Adrenal gland (tissue), 5 donors: ENCODE results near the gene SCAF1.

Source experiments
- CTCF ChIP-seq, 6 experiments: fragments of 450-650 bp in 4 of 6; fragments of 200-600 bp in 2 of 6; sonication (generic) in 1 of 6; IDR thresholded peaks; 1 replicate in 5 of 6; 2 replicates in 1 of 6; pipeline versions ENCODE4 v1.5.1 to v1.8.0; 2016 to 2021; ENCODE audit warnings: antibody characterized with exemption in 6 of 6, mild to moderate bottlenecking in 2 of 6, moderate library complexity in 1 of 6
- POLR2A ChIP-seq, 2 donors: fragments of 450-650 bp; IDR thresholded peaks; one replicate each; pipeline ENCODE4 v1.6.1; 2017; ENCODE audit warnings: antibody characterized with exemption in 2 of 2, mild to moderate bottlenecking in 2 of 2, moderate library complexity in 1 of 2
- donor health status: DM: no; HTN: no; CAD: no.

DNA sequence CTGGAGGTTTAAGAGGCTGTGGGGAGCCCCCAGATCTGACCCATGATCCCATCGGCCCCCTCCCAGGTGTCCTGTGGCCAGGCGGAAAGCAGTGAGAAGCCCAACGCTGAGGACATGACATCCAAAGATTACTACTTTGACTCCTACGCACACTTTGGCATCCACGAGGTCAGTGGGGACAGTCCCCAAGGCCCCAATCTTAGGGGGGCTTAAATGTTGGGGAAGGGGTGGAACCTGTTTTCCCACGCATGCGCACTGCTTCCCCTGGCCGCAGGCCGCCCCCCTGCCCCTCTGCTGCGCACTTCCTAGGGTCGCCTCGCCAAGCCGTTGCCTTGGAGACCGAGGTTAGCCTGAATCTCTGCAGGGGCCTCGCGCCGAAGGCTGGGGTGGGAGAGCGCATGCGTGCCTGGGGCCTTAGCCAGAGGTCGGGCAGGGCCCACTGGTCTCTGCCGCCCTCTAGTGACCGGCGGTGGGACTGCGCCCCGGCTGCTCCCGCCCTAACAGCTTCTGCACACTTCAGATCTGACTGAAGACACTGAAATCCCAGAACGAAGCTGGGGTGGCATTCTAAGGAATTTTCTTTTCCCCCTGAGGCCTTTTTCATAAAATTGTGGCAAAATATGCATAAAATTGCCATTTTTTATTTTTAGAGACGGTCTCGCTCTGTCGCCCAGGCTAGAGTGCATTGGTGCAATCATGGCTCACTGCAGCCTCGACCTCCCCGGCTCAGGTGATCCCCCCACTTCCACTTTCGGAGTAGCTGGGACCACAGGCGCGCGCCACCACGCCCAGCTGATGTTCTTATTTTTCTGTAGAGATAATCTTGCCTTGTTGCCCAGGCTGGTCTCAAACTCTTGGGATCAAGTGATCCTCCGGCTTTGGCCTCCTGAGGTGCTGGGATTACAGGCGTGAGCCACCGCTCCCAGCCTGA lies 38.7 kb downstream of the SCAF1 start:
- TF ChIP-seq CTCF (IDR thresholded peaks at IDR 0.05) (peak; percentile 93 to 100 (median 98)), POLR2A (IDR thresholded peaks at IDR 0.05) (no peak)
